Subcutaneous adipose tissue (tissue), 4 donors: ENCODE results near the gene SPOCK1. TPM values are rescaled to one million over a fixed set of nuclear protein-coding genes. Genes with fewer than 3 reads are reported as not detected.

Source experiments
- CTCF ChIP-seq: fragments of 450-650 bp; IDR thresholded peaks from one replicate; pipeline ENCODE4 v1.5.1; 2016; ENCODE audit warnings: low read depth, mild to moderate bottlenecking, control low read depth, antibody characterized with exemption, moderate library complexity
- total RNA-seq, 4 donors: library from RNA; depleted of rRNA; stranded (reverse); fragments of >200 nt; gene quantifications; one replicate each; pipeline ENCODE4 v1.1.0, GENCODE V29; 2016

Gene SPOCK1
- total RNA-seq, 4 donors from 2014 or later, result 55.2 to 84.6 (median 70.1) TPM

- TF ChIP-seq CTCF, result no peak
Observed at GRCh38 chr5:137097203-137097602, 401.9 kb downstream of the SPOCK1 start.

DNA sequence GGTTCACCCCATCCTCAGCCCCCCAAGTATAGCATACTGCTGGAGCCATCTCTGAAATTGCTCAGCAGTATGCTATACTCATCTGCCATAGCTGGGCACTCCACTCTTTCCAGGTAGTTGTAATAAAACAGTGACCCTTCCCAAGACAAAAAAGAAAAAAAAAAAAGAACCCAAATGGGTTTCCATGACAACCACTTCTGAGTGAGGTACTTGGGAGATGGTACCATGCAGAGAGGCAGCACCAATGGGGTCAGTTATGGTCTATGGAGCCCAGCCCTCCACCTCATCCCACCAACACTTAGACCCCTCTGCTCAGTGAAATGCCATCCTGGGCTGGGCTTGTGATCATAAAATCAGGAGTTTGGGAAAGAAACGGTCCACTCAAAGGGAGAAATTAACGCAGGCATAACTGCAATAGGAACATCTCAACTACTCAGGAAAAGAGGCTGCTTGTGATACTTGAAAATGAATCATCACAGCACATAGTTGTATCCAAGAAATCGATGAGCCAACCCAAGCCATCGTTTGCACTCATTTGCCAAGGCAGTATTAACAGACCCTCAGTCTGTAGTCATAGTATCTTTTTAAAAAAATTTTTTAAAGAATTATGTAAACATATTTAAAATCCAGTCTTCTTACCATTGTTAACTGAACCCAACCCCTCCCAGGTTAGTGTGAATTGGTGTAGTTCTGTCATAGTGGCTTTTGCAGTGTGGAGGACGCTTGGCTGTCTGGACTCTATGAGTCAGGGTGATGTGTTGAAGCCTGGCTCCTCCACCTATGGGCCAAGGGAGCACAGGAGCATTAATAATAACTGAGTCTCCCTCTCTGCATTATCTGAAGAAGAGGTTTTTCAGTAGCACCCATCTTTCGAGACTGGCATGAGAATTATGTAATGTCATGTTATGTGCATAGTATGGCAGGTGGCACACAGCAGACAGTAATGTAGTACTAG, 402.7 kb downstream of the SPOCK1 start:
- TF ChIP-seq CTCF, result no peak

DNA sequence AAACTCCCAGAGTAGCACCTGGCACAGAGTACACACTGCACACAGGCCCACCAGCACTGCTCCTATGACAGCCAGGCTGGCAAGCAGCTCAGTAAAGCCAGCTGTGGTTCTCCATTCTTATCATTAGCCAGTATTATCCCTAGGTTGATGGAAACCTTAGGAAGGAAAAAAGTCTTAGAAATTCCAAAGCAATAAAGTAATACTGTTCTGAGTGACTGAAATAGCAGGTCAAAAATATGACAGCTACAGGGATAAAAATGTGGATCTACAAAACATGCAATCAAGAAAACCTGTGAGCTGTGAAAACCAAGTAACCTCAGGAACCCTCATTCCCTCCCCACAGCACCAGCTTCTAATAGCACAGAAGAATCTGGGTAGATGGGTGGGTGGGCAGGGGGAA, 403.5 kb downstream of the SPOCK1 start:
- TF ChIP-seq CTCF, result no peak

DNA sequence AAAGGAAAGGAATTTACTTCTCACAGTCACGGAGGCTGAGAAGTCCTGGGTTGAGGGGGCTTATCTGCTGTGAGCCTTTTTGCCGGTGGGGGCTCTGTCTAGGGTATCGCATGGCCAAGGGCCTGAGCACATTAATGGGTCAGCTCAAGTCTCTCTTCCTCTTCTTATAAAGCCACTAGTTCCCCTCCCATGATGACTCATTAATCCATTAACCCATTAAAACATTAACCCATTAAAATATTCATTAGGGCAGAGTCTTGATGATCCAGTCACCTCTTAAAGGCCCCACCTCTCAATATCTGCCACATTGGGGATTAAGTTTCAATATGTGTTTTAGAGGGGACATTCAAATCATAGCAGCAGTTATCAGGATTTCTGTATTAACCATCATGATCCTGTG, 406.3 kb downstream of the SPOCK1 start:
- no peak for TF ChIP-seq CTCF

DNA sequence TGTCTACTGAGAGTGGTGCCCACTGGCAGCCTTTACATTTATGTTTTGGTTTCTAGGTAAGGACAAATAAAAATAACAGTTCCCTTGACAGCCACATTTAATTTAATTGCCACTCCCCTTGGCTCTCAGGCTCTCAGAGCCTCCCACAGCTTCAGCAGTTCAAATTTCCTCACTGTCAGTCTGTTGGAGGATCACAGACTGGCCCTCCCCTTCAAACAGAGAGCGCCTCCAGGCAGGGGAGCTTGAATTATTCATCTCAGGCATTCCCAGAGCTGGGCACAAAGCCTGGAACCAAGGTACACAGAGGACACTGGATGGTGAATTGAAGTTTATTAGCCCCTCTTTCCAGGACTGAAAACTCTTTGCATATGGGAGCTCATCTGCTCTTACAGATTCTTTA, 407.7 kb downstream of the SPOCK1 start:
- TF ChIP-seq CTCF, result no peak

DNA sequence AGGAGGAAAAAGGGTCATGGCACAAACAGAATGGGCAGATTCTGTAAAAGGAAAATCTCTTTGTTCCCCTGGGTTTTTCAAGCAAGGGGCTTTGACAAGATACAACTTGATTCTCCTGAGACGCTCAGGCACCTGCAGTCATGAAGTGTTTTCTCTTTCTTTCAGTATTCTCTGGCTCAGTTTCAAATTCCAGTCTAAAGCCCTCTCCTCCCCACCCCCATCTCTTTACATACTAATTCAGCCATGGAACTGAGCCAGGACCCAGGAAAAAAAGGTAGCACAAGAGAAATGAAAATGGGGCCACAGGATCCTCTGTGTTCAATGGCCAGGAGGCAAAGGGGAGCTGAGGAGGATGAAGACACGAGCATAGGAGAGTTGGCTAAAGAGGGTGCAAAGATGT, 408.4 kb downstream of the SPOCK1 start:
- TF ChIP-seq CTCF, result no peak

GRCh38 chr5:137090151-137090550, 409.0 kb downstream of the SPOCK1 start:
- TF ChIP-seq CTCF, result no peak
